Transverse colon (tissue), 4 donors: ENCODE data around the gene BRIP1.

Experiments
- EP300 ChIP-seq: sonication (generic); formaldehyde crosslinking; IDR thresholded peaks from one replicate; pipeline ENCODE4 v1.6.1; 2017; ENCODE audit warnings: antibody characterized with exemption, low read depth
- POLR2AphosphoS5 ChIP-seq, 3 donors: sonication (generic); formaldehyde crosslinking; IDR thresholded peaks; one replicate each; pipeline ENCODE4 v1.6.1; 2016; ENCODE audit warnings: antibody characterized with exemption in 3 of 3
- TF ChIP-seq, protein P1 (sequence below), 5 experiments: fragments of 200-600 bp in 3 of 5; fragments of 450-650 bp in 2 of 5; sonication (generic) in 3 of 5; IDR thresholded peaks; 1 replicate in 2 of 5; 2 replicates in 3 of 5; pipeline ENCODE4 v1.5.1; 2016 to 2017; ENCODE audit warnings: antibody characterized with exemption in 5 of 5, inconsistent platforms in 3 of 5, mild to moderate bottlenecking in 2 of 5, moderate library complexity in 1 of 5

DNA sequence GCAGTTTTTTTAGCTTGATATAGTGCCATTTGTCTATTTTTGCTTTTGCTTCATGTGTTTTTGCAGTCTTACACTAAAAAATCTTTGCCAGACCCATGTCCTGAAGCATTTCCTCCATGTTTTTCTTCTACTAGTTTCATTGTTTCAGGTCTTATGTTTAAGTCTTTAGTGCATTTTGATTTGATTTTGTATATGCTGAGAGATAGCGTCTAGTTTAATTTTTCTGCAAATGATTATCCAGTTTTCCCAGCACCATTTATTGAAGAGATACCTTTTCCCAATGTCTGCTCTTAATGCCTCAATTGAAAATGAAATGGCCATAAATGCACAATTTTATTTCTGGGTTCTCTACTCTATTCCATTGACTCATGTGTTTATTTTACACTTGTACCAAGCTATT, 231.5 kb downstream of the BRIP1 start:
- TF ChIP-seq, protein P1, sequence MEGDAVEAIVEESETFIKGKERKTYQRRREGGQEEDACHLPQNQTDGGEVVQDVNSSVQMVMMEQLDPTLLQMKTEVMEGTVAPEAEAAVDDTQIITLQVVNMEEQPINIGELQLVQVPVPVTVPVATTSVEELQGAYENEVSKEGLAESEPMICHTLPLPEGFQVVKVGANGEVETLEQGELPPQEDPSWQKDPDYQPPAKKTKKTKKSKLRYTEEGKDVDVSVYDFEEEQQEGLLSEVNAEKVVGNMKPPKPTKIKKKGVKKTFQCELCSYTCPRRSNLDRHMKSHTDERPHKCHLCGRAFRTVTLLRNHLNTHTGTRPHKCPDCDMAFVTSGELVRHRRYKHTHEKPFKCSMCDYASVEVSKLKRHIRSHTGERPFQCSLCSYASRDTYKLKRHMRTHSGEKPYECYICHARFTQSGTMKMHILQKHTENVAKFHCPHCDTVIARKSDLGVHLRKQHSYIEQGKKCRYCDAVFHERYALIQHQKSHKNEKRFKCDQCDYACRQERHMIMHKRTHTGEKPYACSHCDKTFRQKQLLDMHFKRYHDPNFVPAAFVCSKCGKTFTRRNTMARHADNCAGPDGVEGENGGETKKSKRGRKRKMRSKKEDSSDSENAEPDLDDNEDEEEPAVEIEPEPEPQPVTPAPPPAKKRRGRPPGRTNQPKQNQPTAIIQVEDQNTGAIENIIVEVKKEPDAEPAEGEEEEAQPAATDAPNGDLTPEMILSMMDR (IDR thresholded peaks at IDR 0.05), result no peak
- TF ChIP-seq POLR2AphosphoS5 (IDR thresholded peaks at IDR 0.05), result no peak
- TF ChIP-seq EP300, result no peak
